VCaP (cell line): ENCODE data around the gene POPDC3.

Experiments used
- H3K27ac ChIP-seq: fragments of 450-650 bp; 2 replicates; pipeline ENCODE4 v1.5.1; 2017
- CTCF ChIP-seq: fragments of 450-650 bp; conservative IDR thresholded peaks from 2 replicates; pipeline ENCODE4 v1.5.1; 2017; ENCODE audit warnings: mild to moderate bottlenecking, moderate library complexity

The POPDC3 gene

GRCh38 chr6:105121981-105122380, 57.8 kb downstream of the POPDC3 start:
- peak overlapping the region; percentile 81 for H3K27ac ChIP-seq
- no peak for TF ChIP-seq CTCF

- peak overlapping the region; percentile 81 for H3K27ac ChIP-seq
- TF ChIP-seq CTCF: no peak
Observed at GRCh38 chr6:105120570-105120969, 59.2 kb downstream of the POPDC3 start.

- H3K27ac ChIP-seq: no peak overlapping the region
- TF ChIP-seq CTCF: no peak
Observed at GRCh38 chr6:105116150-105116549, 63.7 kb downstream of the POPDC3 start.

- peak overlapping the region; percentile 31 for H3K27ac ChIP-seq
- TF ChIP-seq CTCF: no peak
Observed at GRCh38 chr6:105113422-105113821, 66.4 kb downstream of the POPDC3 start.

- TF ChIP-seq CTCF: no peak
Observed at GRCh38 chr6:105112577-105112976, 67.2 kb downstream of the POPDC3 start.

GRCh38 chr6:105111871-105112270, 67.9 kb downstream of the POPDC3 start:
- no peak overlapping the region for H3K27ac ChIP-seq
- no peak for TF ChIP-seq CTCF

More at GRCh38 chr6:105112577-105112976, 67.2 kb downstream of the POPDC3 start:
- no peak overlapping the region for H3K27ac ChIP-seq

- TF ChIP-seq CTCF: no peak
- no peak overlapping the region for H3K27ac ChIP-seq
Observed at GRCh38 chr6:105111105-105111504, 68.7 kb downstream of the POPDC3 start.
